Measurements from ENCODE around the gene ADCY3. TPM values are rescaled to one million over a fixed set of nuclear protein-coding genes. Genes with fewer than 3 reads are reported as not detected.

ADCY3 gene
- total RNA-seq, 4 donors from 2014 or later = 11.7 to 80.2 (median 22.6) TPM

DNA sequence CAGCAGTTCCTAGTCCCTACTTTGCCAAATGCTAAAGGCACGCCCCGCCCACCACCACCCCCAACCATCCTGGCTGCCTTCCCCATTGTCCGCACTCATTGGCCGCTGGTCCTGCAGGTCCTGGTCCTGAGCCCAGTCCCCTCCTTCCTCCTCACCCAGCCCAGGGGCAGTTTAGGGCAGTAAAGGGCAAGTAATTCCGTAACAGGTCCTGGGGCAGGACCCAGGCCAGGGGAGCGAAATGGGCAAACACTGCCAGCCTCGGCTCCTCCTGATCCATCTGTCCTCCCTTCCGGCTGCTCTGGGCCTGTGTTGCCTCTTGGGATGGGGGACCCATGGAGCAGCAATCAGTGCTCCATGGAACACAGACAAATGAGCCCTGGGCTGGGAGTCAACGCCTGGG lies 6.1 kb downstream of the ADCY3 start:
- H3K4me1 ChIP-seq = peaks cover 0 to 39% (median 4%) of the 10 kb centered on the region in 4 donors
- 86% methylated on average over 9 of the region's 9 CpGs; no CpG with 5 or more reads in 1 of the 2 donors for WGBS, 2 donors (ENCODE audit: low coverage in 1 of 2)
- H3K27me3 ChIP-seq = no peaks in the 10 kb centered on the region
- in situ Hi-C loops (cut with MboI; ENCODE audit: low pct_ligation_motif_present in 1 of 4, low pct_unique_long_range_greater_than_20kb in 1 of 4, low sequenced_read_pairs in 3 of 4) (no loop called here), intact Hi-C loops (cut with DNase I; ENCODE audit: low total_unique reads) (no loop called here)
- H3K9me3 ChIP-seq = no peaks in the 10 kb centered on the region
- TF ChIP-seq, protein P1, sequence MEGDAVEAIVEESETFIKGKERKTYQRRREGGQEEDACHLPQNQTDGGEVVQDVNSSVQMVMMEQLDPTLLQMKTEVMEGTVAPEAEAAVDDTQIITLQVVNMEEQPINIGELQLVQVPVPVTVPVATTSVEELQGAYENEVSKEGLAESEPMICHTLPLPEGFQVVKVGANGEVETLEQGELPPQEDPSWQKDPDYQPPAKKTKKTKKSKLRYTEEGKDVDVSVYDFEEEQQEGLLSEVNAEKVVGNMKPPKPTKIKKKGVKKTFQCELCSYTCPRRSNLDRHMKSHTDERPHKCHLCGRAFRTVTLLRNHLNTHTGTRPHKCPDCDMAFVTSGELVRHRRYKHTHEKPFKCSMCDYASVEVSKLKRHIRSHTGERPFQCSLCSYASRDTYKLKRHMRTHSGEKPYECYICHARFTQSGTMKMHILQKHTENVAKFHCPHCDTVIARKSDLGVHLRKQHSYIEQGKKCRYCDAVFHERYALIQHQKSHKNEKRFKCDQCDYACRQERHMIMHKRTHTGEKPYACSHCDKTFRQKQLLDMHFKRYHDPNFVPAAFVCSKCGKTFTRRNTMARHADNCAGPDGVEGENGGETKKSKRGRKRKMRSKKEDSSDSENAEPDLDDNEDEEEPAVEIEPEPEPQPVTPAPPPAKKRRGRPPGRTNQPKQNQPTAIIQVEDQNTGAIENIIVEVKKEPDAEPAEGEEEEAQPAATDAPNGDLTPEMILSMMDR (IDR thresholded peaks at IDR 0.05) = no peak
- TF ChIP-seq POLR2A (IDR thresholded peaks at IDR 0.05) = no peak
- H3K36me3 ChIP-seq = no peaks in the 10 kb centered on the region
- no peak overlapping the region for H3K4me3 ChIP-seq
- H3K27ac ChIP-seq = peak overlapping the region in 1 of 4 donors; percentile 12
- no peak for DNase-seq

DNA sequence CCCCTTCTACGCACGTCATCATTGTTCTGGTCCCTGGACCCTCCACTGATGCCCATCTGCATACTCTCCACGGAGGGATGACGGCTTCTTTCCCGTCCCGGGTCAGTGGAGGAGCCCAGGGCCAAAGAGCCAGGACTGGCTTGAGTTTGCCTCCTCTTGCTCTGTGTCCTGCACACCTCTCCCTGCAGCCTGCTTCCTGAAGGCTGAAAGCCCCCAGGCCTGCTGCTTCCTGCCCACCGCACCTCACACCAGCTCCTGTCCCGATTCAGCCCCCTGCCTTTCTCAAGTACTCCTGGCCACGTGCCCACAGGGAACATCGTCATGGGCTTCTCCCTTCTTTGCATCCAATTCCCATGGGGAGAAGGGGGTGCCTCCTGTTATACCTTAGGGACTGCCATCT lies 7.1 kb downstream of the ADCY3 start:
- DNase-seq = no peak
- no peak for TF ChIP-seq EP300 (IDR thresholded peaks at IDR 0.05; ENCODE audit: low read depth)
- no peaks in the 10 kb centered on the region for H3K27me3 ChIP-seq
- WGBS, 2 donors (ENCODE audit: low coverage in 1 of 2) = 68 to 80% methylated on average over 5 to 10 of the region's 10 CpGs
- peak overlapping the region in 2 of 4 donors; percentile 5 to 12 for H3K27ac ChIP-seq
- intact Hi-C loops (cut with DNase I; ENCODE audit: low total_unique reads) = no loop called here
- H3K36me3 ChIP-seq = no peaks in the 10 kb centered on the region
- no peak overlapping the region for H3K4me3 ChIP-seq
- in situ Hi-C loops (cut with MboI; ENCODE audit: low pct_ligation_motif_present in 1 of 4, low pct_unique_long_range_greater_than_20kb in 1 of 4, low sequenced_read_pairs in 3 of 4) = no loop called here
- peaks cover 0 to 38% (median 2%) of the 10 kb centered on the region in 4 donors for H3K4me1 ChIP-seq
- H3K9me3 ChIP-seq = no peaks in the 10 kb centered on the region

DNA sequence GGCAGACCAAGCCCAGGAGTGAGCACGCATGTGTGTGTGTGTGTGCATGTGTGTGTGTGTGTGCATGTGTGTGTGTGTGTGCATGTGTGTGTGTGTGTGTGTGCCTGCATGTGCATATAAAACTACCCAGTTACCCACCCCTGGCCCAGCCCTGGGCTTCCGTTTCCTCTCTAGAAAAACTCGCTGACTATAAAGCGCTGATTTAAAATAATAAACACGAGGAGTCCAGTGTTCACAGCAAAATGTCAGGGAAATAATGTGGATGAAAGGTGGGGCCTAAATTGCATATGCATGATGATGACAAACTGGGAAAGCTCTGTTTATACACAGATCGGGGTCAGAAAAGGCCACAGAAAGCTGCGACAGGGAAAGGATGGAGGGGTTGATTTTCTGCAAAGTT lies 7.5 kb downstream of the ADCY3 start:
- Histone ChIP-seq H3K36me3 (no peaks in the 10 kb centered on the region), H3K4me3 (no peak overlapping the region), H3K9me3 (no peaks in the 10 kb centered on the region), H3K4me1 (peaks cover 0 to 35% (median 4%) of the 10 kb centered on the region in 4 donors), H3K27ac (peak overlapping the region in 1 of 4 donors; percentile 48), H3K27me3 (no peaks in the 10 kb centered on the region)
- DNase-seq = peak; percentile 74
- WGBS, 2 donors (ENCODE audit: low coverage in 1 of 2) = 62 to 63% methylated on average over 3 to 7 of the region's 7 CpGs
- TF ChIP-seq POLR2A (IDR thresholded peaks at IDR 0.05) (no peak), POLR2AphosphoS5 (IDR thresholded peaks at IDR 0.05) (no peak), EP300 (IDR thresholded peaks at IDR 0.05; ENCODE audit: low read depth) (no peak)
- TF ChIP-seq, protein P1 (IDR thresholded peaks at IDR 0.05) = no peak
- intact Hi-C loops (cut with DNase I; ENCODE audit: low total_unique reads) = no loop called here
- in situ Hi-C loops (cut with MboI; ENCODE audit: low pct_ligation_motif_present in 1 of 4, low pct_unique_long_range_greater_than_20kb in 1 of 4, low sequenced_read_pairs in 3 of 4) = no loop called here

DNA sequence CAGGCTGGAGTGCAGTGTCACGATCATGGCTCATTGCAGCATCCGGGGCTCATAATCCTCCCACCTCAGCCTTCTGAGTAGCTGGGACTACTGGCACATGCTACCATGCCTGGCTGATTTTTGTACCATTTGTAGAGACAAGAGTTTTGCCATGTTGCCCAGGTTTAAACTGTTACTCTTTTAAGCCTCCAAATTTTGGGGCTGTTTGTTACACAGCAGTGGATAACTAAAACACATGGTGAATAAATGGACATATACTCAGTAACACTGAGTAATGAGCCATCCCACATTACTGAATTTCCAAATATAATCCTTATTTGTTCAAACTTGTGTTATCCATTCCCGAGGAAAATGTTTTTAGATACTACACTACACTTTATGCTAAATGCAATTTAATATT lies 9.8 kb downstream of the ADCY3 start:
- WGBS, 2 donors (ENCODE audit: low coverage in 1 of 2) = 91 to 99% methylated on average over 3 of the region's 3 CpGs
- Histone ChIP-seq H3K36me3 (no peaks in the 10 kb centered on the region), H3K27ac (no peak overlapping the region), H3K4me3 (no peak overlapping the region), H3K4me1 (peaks cover 0 to 34% (median 4%) of the 10 kb centered on the region in 4 donors), H3K27me3 (no peaks in the 10 kb centered on the region), H3K9me3 (no peaks in the 10 kb centered on the region)
- in situ Hi-C loops (cut with MboI; ENCODE audit: low pct_ligation_motif_present in 1 of 4, low pct_unique_long_range_greater_than_20kb in 1 of 4, low sequenced_read_pairs in 3 of 4) = no loop called here
- TF ChIP-seq, protein P1 (IDR thresholded peaks at IDR 0.05) = no peak
- TF ChIP-seq POLR2AphosphoS5 (IDR thresholded peaks at IDR 0.05) (no peak), POLR2A (IDR thresholded peaks at IDR 0.05) (no peak), EP300 (IDR thresholded peaks at IDR 0.05; ENCODE audit: low read depth) (no peak)
- no peak for DNase-seq
- intact Hi-C loops (cut with DNase I; ENCODE audit: low total_unique reads) = no loop called here

DNA sequence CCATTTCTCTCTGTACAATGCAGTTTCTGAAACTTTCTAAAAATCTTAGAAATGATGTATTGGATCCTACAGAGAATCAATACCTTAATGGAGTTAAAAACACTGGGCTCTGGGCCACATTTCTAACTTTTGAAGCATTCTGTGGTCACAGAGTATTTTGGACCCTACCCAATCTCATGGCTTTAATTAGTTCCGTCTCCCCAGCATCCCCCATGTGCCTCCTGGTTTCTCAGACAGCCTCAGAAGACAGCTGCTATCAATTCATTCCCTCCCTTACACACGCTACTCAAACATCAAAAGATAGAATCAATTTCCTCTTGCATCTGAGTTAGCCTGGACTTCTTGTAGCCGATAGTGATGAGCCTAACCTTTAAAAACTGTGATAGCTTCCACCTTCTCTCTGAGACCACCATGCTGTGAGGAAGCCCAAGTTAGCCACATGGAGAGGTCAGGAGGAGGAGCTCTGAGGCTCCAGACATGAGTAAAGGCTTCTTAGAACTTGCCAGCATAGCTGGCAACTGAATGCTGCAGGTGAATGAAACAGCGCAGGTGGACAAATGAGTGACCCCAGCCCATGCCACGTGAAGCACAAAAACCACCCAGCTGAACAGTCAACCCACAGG lies 10.4 kb downstream of the ADCY3 start:
- no peaks in the 10 kb centered on the region for H3K9me3 ChIP-seq
- H3K27ac ChIP-seq = no peak overlapping the region
- no peaks in the 10 kb centered on the region for H3K27me3 ChIP-seq
- no peak for TF ChIP-seq POLR2A (IDR thresholded peaks at IDR 0.05)
- TF ChIP-seq EP300 (IDR thresholded peaks at IDR 0.05; ENCODE audit: low read depth) = no peak
- TF ChIP-seq POLR2AphosphoS5 (IDR thresholded peaks at IDR 0.05) = no peak
- TF ChIP-seq, protein P1 (IDR thresholded peaks at IDR 0.05) = no peak
- H3K36me3 ChIP-seq = no peaks in the 10 kb centered on the region
- WGBS, 2 donors (ENCODE audit: low coverage in 1 of 2) = 79 to 89% methylated on average over 2 to 5 of the region's 5 CpGs
- peaks cover 0 to 29% (median 4%) of the 10 kb centered on the region in 4 donors for H3K4me1 ChIP-seq
- no peak overlapping the region for H3K4me3 ChIP-seq
- in situ Hi-C loops (cut with MboI; ENCODE audit: low pct_ligation_motif_present in 1 of 4, low pct_unique_long_range_greater_than_20kb in 1 of 4, low sequenced_read_pairs in 3 of 4) (no loop called here), intact Hi-C loops (cut with DNase I; ENCODE audit: low total_unique reads) (no loop called here)
- DNase-seq = peak; percentile 2
